Stimulated activated CD8-positive, alpha-beta memory T cell treated with anti-CD3 and anti-CD28 coated beads, Interleukin-7, amount 100 ng/mL, for 4 hours (primary cell): ENCODE measurements around the gene PPP1CA.

Source experiments
- DNase-seq, 2 donors: peaks; one replicate each; pipeline ENCODE4 v3.0.0-alpha.2; 2020; ENCODE audit warnings: low read depth in 2 of 2

Gene PPP1CA

GRCh38 chr11:67401495-67402191, at the start of gene PPP1CA:
Gene PPP1CA (minus strand): TSS chr11:67401858. CDS start chr11:67401782, 76 bp downstream.
- peak; percentile 80 to 88 for DNase-seq

- no peak for DNase-seq
Measured at GRCh38 chr11:67450796-67451657, 49.4 kb upstream of the PPP1CA start.

- DNase-seq = no peak
Measured at GRCh38 chr11:67449116-67449844, 47.6 kb upstream of the PPP1CA start.

- no peak for DNase-seq
Measured at GRCh38 chr11:67448220-67448609, 46.6 kb upstream of the PPP1CA start.

- DNase-seq = no peak
Measured at GRCh38 chr11:67445515-67445914, 43.9 kb upstream of the PPP1CA start.

GRCh38 chr11:67442504-67443404, 41.1 kb upstream of the PPP1CA start:
- no peak for DNase-seq

GRCh38 chr11:67441731-67442351, 40.2 kb upstream of the PPP1CA start:
- no peak for DNase-seq

GRCh38 chr11:67441098-67441563, 39.5 kb upstream of the PPP1CA start:
- no peak for DNase-seq

- no peak for DNase-seq
Measured at GRCh38 chr11:67440229-67441097, 38.8 kb upstream of the PPP1CA start.

- no peak for DNase-seq
Measured at GRCh38 chr11:67439321-67440228, 37.9 kb upstream of the PPP1CA start.

GRCh38 chr11:67438158-67438902, 36.7 kb upstream of the PPP1CA start:
- peak; percentile 43 to 70 for DNase-seq

GRCh38 chr11:67437809-67438157, 36.1 kb upstream of the PPP1CA start:
- DNase-seq = no peak

- DNase-seq = peak; percentile 57 to 77
Measured at GRCh38 chr11:67437082-67437808, 35.6 kb upstream of the PPP1CA start, which contains the start of gene PTPRCAP. Gene PTPRCAP (minus strand): TSS chr11:67437682. CDS start chr11:67437619, 63 bp downstream.

GRCh38 chr11:67436459-67437081, 34.9 kb upstream of the PPP1CA start:
- peak; percentile 43 to 60 for DNase-seq

- no peak for DNase-seq
Measured at GRCh38 chr11:67435727-67436458, 34.2 kb upstream of the PPP1CA start.
